Left colon (tissue), 2 donors: ENCODE measurements around the gene WFDC6. TPM values are rescaled to one million over a fixed set of nuclear protein-coding genes. Genes with fewer than 3 reads are reported as not detected.
"Not testable (repeated sequence)": the region's sequence is repeated elsewhere in the genome, so short reads cannot be mapped to it uniquely, and the experiment has no call there.

Experiments used
- ATAC-seq: fragments of 200-7000 bp; cut with Tn5 transposase; one replicate; pipeline ENCODE4 v1.9.1; 2020; ENCODE audit warnings: mild to moderate bottlenecking, moderate library complexity
- DNase-seq, 2 donors: peaks; one replicate each; pipeline ENCODE4 v3.0.0-alpha.2; 2020
- intact Hi-C, 2 donors: fragments of 100-400 bp; cut with DNase I in 1 of 2; cut with micrococcal nuclease in 1 of 2; formaldehyde crosslinking; loops; one replicate each; pipeline versions ENCODE4 v1.11.2 to v1.14.0; 2022; cut with DNase I, micrococcal nuclease
- long read RNA-seq: library from polyadenylated mRNA; unstranded; transcript quantifications from one replicate; pipeline ENCODE4 v2.0.0, GENCODE V29; 2021
- total RNA-seq, 2 donors: library from RNA; stranded (reverse); fragmentation: NEBNext Ultra II Directional; extraction: Animal tissue kit (Norgen Biotek cat#: 25700); gene quantifications; one replicate each; pipeline ENCODE4 v1.2.1, GENCODE V29; 2021
- donor health status: DM: no; HTN: no; CAD: no.
- donor health status: DM: yes; HTN: yes; CAD: no.

Gene WFDC6
- not detected for total RNA-seq
- long read RNA-seq: 0 reads

- intact Hi-C loops: no loop called here
- DNase-seq: no peak
Measured at GRCh38 chr20:45539382-45539781, at the start of gene WFDC6. Gene WFDC6, minus strand, starts transcription at chr20:45539482. Its CDS starts 75 bp downstream, at chr20:45539407.

GRCh38 chr20:45588800-45589199 lies 49.5 kb upstream of the WFDC6 start:
- intact Hi-C loops: no loop called here
- no peak for DNase-seq
- no peak for ATAC-seq

More at GRCh38 chr20:45539382-45539781, at the start of gene WFDC6:
- ATAC-seq: no peak

- DNase-seq, intact Hi-C loops, ATAC-seq: not testable (repeated sequence)
Measured at GRCh38 chr20:45585986-45586385, 46.7 kb upstream of the WFDC6 start.

GRCh38 chr20:45584294-45584693 lies 45.0 kb upstream of the WFDC6 start:
- ATAC-seq, DNase-seq, intact Hi-C loops: not testable (repeated sequence)

GRCh38 chr20:45583502-45583901 lies 44.2 kb upstream of the WFDC6 start:
- ATAC-seq: no peak
- intact Hi-C loops: no loop called here

GRCh38 chr20:45581702-45582101 lies 42.4 kb upstream of the WFDC6 start:
- DNase-seq (no peak), ATAC-seq (no peak)
- intact Hi-C loops: no loop called here

More at GRCh38 chr20:45583502-45583901, 44.2 kb upstream of the WFDC6 start:
- DNase-seq: no peak

- intact Hi-C loops: no loop called here
- DNase-seq (no peak), ATAC-seq (no peak)
Measured at GRCh38 chr20:45579184-45579583, 39.9 kb upstream of the WFDC6 start, which contains the start of gene WFDC8. Gene WFDC8, minus strand, starts transcription at chr20:45579284. Its CDS starts 37 bp downstream, at chr20:45579247.

GRCh38 chr20:45578231-45578630 lies 38.9 kb upstream of the WFDC6 start:
- DNase-seq: no peak
- intact Hi-C loops: no loop called here
- ATAC-seq: no peak

- no peak for ATAC-seq
- intact Hi-C loops: no loop called here
- no peak for DNase-seq
Measured at GRCh38 chr20:45576995-45577394, 37.7 kb upstream of the WFDC6 start.

GRCh38 chr20:45575931-45576330 lies 36.6 kb upstream of the WFDC6 start:
- DNase-seq (no peak), ATAC-seq (no peak)
- intact Hi-C loops: no loop called here

GRCh38 chr20:45569650-45570049 lies 30.4 kb upstream of the WFDC6 start:
- intact Hi-C loops, ATAC-seq, DNase-seq: not testable (repeated sequence)

- ATAC-seq: no peak
- DNase-seq: no peak
- intact Hi-C loops: no loop called here
Measured at GRCh38 chr20:45564760-45565276, 25.5 kb upstream of the WFDC6 start.

GRCh38 chr20:45555198-45555597 lies 15.9 kb upstream of the WFDC6 start:
- no peak for ATAC-seq
- intact Hi-C loops: no loop called here
- no peak for DNase-seq

- ATAC-seq (peak; percentile 100), DNase-seq (peak; percentile 54 to 73)
- intact Hi-C loops: no loop called here
Measured at GRCh38 chr20:45552456-45552855, 13.2 kb upstream of the WFDC6 start.

- intact Hi-C loops: no loop called here
- no peak for ATAC-seq
- no peak for DNase-seq
Measured at GRCh38 chr20:45550765-45551164, 11.5 kb upstream of the WFDC6 start.

- DNase-seq (no peak), ATAC-seq (no peak)
- intact Hi-C loops: no loop called here
Measured at GRCh38 chr20:45548410-45548809, 9.1 kb upstream of the WFDC6 start.

GRCh38 chr20:45547206-45547770 lies 8.0 kb upstream of the WFDC6 start, which contains the start of gene EPPIN:
Gene EPPIN, minus strand, starts transcription at chr20:45547401. Its CDS starts 44 bp downstream, at chr20:45547357.
- intact Hi-C loops: no loop called here
- DNase-seq (no peak), ATAC-seq (no peak)

- intact Hi-C loops: no loop called here
- ATAC-seq (peak; percentile 79), DNase-seq (no peak)
Measured at GRCh38 chr20:45545754-45546453, 6.6 kb upstream of the WFDC6 start.

- ATAC-seq (no peak), DNase-seq (no peak)
- intact Hi-C loops: no loop called here
Measured at GRCh38 chr20:45545351-45545750, 6.1 kb upstream of the WFDC6 start.

GRCh38 chr20:45538209-45538799 lies 978 bp downstream of the WFDC6 start:
- ATAC-seq (no peak), DNase-seq (no peak)
- intact Hi-C loops: no loop called here
